HepG2 (cell line): ENCODE results near the gene OR7G3. TPM values are rescaled to one million over a fixed set of nuclear protein-coding genes. Genes with fewer than 3 reads are reported as not detected.

Experiments
- ATF7 ChIP-seq, 2 experiments: fragments of 450-650 bp in 1 of 2; sonication (generic) in 1 of 2; formaldehyde crosslinking in 1 of 2; IDR thresholded peaks; 2 replicates each; pipeline versions ENCODE4 v1.4.0 to v1.6.1; 2016 to 2020; ENCODE audit warnings: antibody characterized with exemption in 1 of 2, mild to moderate bottlenecking in 1 of 2, missing genetic modification reagents in 1 of 2
- CERS6 ChIP-seq: sonication (generic); formaldehyde crosslinking; IDR thresholded peaks from 2 replicates; pipeline ENCODE4 v1.5.0; 2020; ENCODE audit warnings: missing genetic modification reagents
- HNF1A ChIP-seq, 2 experiments: sonication (generic) in 1 of 2; formaldehyde crosslinking in 1 of 2; IDR thresholded peaks; 2 replicates each; pipeline versions ENCODE4 v1.4.0 to v1.6.1; 2016 to 2020; ENCODE audit warnings: borderline replicate concordance in 1 of 2, low read depth in 1 of 2, mild to moderate bottlenecking in 1 of 2, missing genetic modification reagents in 1 of 2
- HNF4A ChIP-seq: sonication (generic); formaldehyde crosslinking; IDR thresholded peaks from 2 replicates; pipeline ENCODE4 v1.4.0; 2020; ENCODE audit warnings: missing genetic modification reagents
- KLF13 ChIP-seq: sonication (generic); formaldehyde crosslinking; IDR thresholded peaks from 2 replicates; pipeline ENCODE4 v1.4.0; 2020; ENCODE audit warnings: mild to moderate bottlenecking, missing genetic modification reagents
- NR2F6 ChIP-seq, 2 experiments: IDR thresholded peaks; 2 replicates each; pipeline ENCODE4 v1.6.1; 2016; ENCODE audit warnings: antibody characterized with exemption in 1 of 2, mild to moderate bottlenecking in 1 of 2
- RARA ChIP-seq: IDR thresholded peaks from 2 replicates; pipeline ENCODE4 v1.6.1; 2016; ENCODE audit warnings: missing genetic modification reagents, missing compliant biosample characterization
- U2AF1 ChIP-seq: fragments of 200-400 bp; formaldehyde crosslinking; optimal IDR thresholded peaks from 2 replicates; pipeline ENCODE3; 2017; ENCODE audit warnings: mild to moderate bottlenecking, low read depth, low read length
- polyA plus RNA-seq, 8 experiments: library from polyadenylated mRNA; depleted of rRNA in 3 of 8; stranded (reverse) in 7 of 8; unstranded in 1 of 8; fragments of >200 nt; fragmentation: Illumina TruSeq in 4 of 8; extraction: Trizol in 4 of 8; gene quantifications; 2 replicates each; pipeline versions ENCODE4 v1.2.1 to v1.2.3, GENCODE V29; 2011 to 2016; ENCODE audit warnings: low read depth in 4 of 8, missing spikeins in 1 of 8, mixed read lengths in 1 of 8; ENCODE audit not compliant: insufficient read depth in 1 of 8
- total RNA-seq, 5 experiments: library from RNA; depleted of rRNA; stranded (reverse); fragments of >200 nt; fragmentation: Illumina TruSeq; extraction: Trizol; gene quantifications; 2 replicates each; pipeline ENCODE4 v1.2.3, GENCODE V29; 2016; ENCODE audit warnings: low read depth in 1 of 5

The OR7G3 gene
- total and polyA plus RNA-seq, 2 of the 13 experiments (the other 11 are each of a cell fraction or from before 2014, with no cell fraction given) = not detected

DNA sequence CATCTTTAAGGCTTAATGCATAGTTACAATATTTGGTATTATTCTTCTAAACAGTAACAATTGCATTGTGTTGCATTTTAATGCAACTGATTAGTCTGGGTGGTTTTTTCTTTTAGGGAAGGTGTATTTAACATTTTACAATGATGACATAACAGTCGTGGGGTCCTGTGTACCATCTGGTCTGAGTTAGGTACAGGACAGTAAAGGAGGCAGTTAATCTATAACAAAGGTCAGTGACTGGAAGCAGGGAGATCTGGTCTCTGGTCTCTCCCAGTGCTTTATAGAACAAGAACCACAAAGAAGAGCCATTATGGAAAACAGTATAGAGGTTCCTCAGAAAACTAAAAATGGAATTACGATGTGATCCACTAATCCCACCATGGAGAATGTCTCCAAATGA lies 16.8 kb downstream of the OR7G3 start (continued):
- peak; percentile 39; the same call in 1 of the 2 replicates for TF ChIP-seq HNF1A (IDR thresholded peaks at IDR 0.05; ENCODE audit: low read depth)
- no peak for TF ChIP-seq HNF1A (CRISPR knock-in tag; IDR thresholded peaks at IDR 0.05; ENCODE audit: borderline replicate concordance)
- TF ChIP-seq CERS6 (CRISPR knock-in tag) = no peak
- TF ChIP-seq ATF7 (IDR thresholded peaks at IDR 0.05) = peak; percentile 12; the same call in 1 of the 2 replicates
- no peak for TF ChIP-seq ATF7 (CRISPR knock-in tag; IDR thresholded peaks at IDR 0.05)
- TF ChIP-seq NR2F6 (IDR thresholded peaks at IDR 0.05) = 0 out of 2 replicates have a peak, but pooled peaks have one; percentile 24
- peak; percentile 44; the same call in 1 of the 2 replicates for TF ChIP-seq NR2F6 (CRISPR knock-in tag; IDR thresholded peaks at IDR 0.05)
- 0 out of 2 replicates have a peak, but pooled peaks have one; percentile 26 for TF ChIP-seq HNF4A (CRISPR knock-in tag)
- TF ChIP-seq U2AF1 = no peak
- 0 out of 2 replicates have a peak, but pooled peaks have one; percentile 7 for TF ChIP-seq RARA (CRISPR knock-in tag)
- no peak for TF ChIP-seq KLF13 (CRISPR knock-in tag)
